OCI-LY1 (cell line): ENCODE measurements around the gene PRKAR1A.
A peak's percentile ranks its signal among the peaks of the same experiment; 100 is the strongest.

Source experiments
- H2AFZ ChIP-seq: fragments of 200-600 bp; sonication (generic), shearing (Covaris generic); 2 replicates; pipeline ENCODE4 v1.6.0; 2014; ENCODE audit warnings: antibody characterized with exemption, mild to moderate bottlenecking, low read length
- H3F3A ChIP-seq: fragments of 200-600 bp; sonication (generic), shearing (Covaris generic); 2 replicates; pipeline ENCODE4 v1.6.0; 2014; ENCODE audit warnings: mild to moderate bottlenecking, antibody characterized with exemption, low read length, moderate library complexity; ENCODE audit not compliant: insufficient read depth
- H3K27ac ChIP-seq: fragments of 200-600 bp; sonication (generic); 2 replicates; pipeline ENCODE4 v1.5.1; 2014; ENCODE audit warnings: low read length, mixed run types, mild to moderate bottlenecking, low read depth; ENCODE audit not compliant: poor library complexity, severe bottlenecking
- H3K27me3 ChIP-seq: fragments of 200-600 bp; sonication (generic); 2 replicates; pipeline ENCODE4 v1.6.0; 2014; ENCODE audit warnings: antibody characterized with exemption, mild to moderate bottlenecking, low read length, moderate library complexity; ENCODE audit not compliant: insufficient read depth
- H3K36me3 ChIP-seq: fragments of 200-600 bp; sonication (generic); 2 replicates; pipeline ENCODE4 v1.6.1; 2014; ENCODE audit warnings: mild to moderate bottlenecking, antibody characterized with exemption, low read length, moderate library complexity, mixed read lengths; ENCODE audit not compliant: insufficient read depth
- H3K4me1 ChIP-seq: fragments of 200-600 bp; sonication (generic); 2 replicates; pipeline ENCODE4 v1.5.1; 2014; ENCODE audit warnings: mild to moderate bottlenecking, low read length, moderate library complexity; ENCODE audit not compliant: insufficient read depth, severe bottlenecking
- H3K4me2 ChIP-seq: fragments of 200-600 bp; sonication (generic), shearing (Covaris generic); 2 replicates; pipeline ENCODE4 v1.6.1; 2014; ENCODE audit warnings: low read length
- H3K4me3 ChIP-seq: fragments of 200-600 bp; sonication (generic); 2 replicates; pipeline ENCODE4 v1.5.1; 2014; ENCODE audit warnings: low read length, low read depth, mild to moderate bottlenecking, mixed read lengths; ENCODE audit not compliant: poor library complexity, severe bottlenecking
- H3K79me2 ChIP-seq: fragments of 200-600 bp; shearing (Covaris generic); 2 replicates; pipeline ENCODE4 v1.6.1; 2016; ENCODE audit warnings: mixed run types, low read length, mixed read lengths; ENCODE audit not compliant: insufficient read depth
- H3K9ac ChIP-seq: fragments of 200-600 bp; sonication (generic), shearing (Covaris generic); 2 replicates; pipeline ENCODE4 v1.6.1; 2014; ENCODE audit warnings: mild to moderate bottlenecking, low read length, mixed read lengths
- H3K9me2 ChIP-seq: fragments of 200-600 bp; sonication (generic), shearing (Covaris generic); 2 replicates; pipeline ENCODE4 v1.6.1; 2014; ENCODE audit warnings: low read depth, mild to moderate bottlenecking, low read length, mixed read lengths
- H3K9me3 ChIP-seq: fragments of 200-600 bp; shearing (Covaris generic); 2 replicates; pipeline ENCODE4 v1.6.1; 2014; ENCODE audit warnings: low read length, mixed read lengths
- H4K20me1 ChIP-seq: fragments of 200-600 bp; sonication (generic), shearing (Covaris generic); 2 replicates; pipeline ENCODE4 v1.6.0; 2016; ENCODE audit warnings: mild to moderate bottlenecking, low read length; ENCODE audit not compliant: insufficient read depth
- CTCF ChIP-seq: fragments of 200-600 bp; sonication (generic), shearing (Covaris generic); IDR thresholded peaks from 2 replicates; pipeline ENCODE4 v1.5.1; 2017; ENCODE audit warnings: mild to moderate bottlenecking, antibody characterized with exemption, low read length, moderate library complexity, mixed read lengths
- EZH2 ChIP-seq: fragments of 200-600 bp; sonication (generic), shearing (Covaris generic); IDR thresholded peaks from 2 replicates; pipeline ENCODE4 v1.8.0; 2017; ENCODE audit warnings: borderline replicate concordance, mixed run types, mild to moderate bottlenecking, antibody characterized with exemption, low read length, moderate library complexity, mixed read lengths

Gene PRKAR1A

GRCh38 chr17:68512960-68513474 is 787 bp downstream of the PRKAR1A start:
- Histone ChIP-seq H3K79me2 (peaks cover 43% of the 10 kb centered on the region), H3K4me2 (peak overlapping the region; percentile 85), H3K9me2 (no peaks in the 10 kb centered on the region), H3K4me1 (peaks cover 43% of the 10 kb centered on the region), H3K36me3 (peaks cover 41% of the 10 kb centered on the region), H3F3A (no peaks in the 10 kb centered on the region), H3K9ac (peak overlapping the region; percentile 83), H2AFZ (no peak overlapping the region), H3K4me3 (peak overlapping the region; percentile 80), H4K20me1 (no peaks in the 10 kb centered on the region), H3K27ac (peak overlapping the region; percentile 55), H3K27me3 (no peaks in the 10 kb centered on the region), H3K9me3 (no peaks in the 10 kb centered on the region)
- no peak for TF ChIP-seq EZH2
- no peak for TF ChIP-seq CTCF

- no peaks in the 10 kb centered on the region for H3K27me3 ChIP-seq
- H3K9me3 ChIP-seq: no peaks in the 10 kb centered on the region
- peak overlapping the region; percentile 85 for H3K4me2 ChIP-seq
- peaks cover 43% of the 10 kb centered on the region for H3K4me1 ChIP-seq
- no peak overlapping the region for H2AFZ ChIP-seq
- peak overlapping the region; percentile 83 for H3K9ac ChIP-seq
- peaks cover 43% of the 10 kb centered on the region for H3K79me2 ChIP-seq
- no peaks in the 10 kb centered on the region for H4K20me1 ChIP-seq
- no peaks in the 10 kb centered on the region for H3K9me2 ChIP-seq
- TF ChIP-seq CTCF (no peak), EZH2 (no peak)
- peak overlapping the region; percentile 16 for H3K27ac ChIP-seq
- no peaks in the 10 kb centered on the region for H3F3A ChIP-seq
- peak overlapping the region; percentile 80 for H3K4me3 ChIP-seq
- H3K36me3 ChIP-seq: peaks cover 51% of the 10 kb centered on the region
Observed at GRCh38 chr17:68513932-68514331, 1.7 kb downstream of the PRKAR1A start.

GRCh38 chr17:68514831-68515635 is 2.8 kb downstream of the PRKAR1A start:
- Histone ChIP-seq H3K4me3 (peak overlapping the region; percentile 80), H3K36me3 (peaks cover 62% of the 10 kb centered on the region), H3K9me3 (no peaks in the 10 kb centered on the region), H2AFZ (no peak overlapping the region), H3K27me3 (no peaks in the 10 kb centered on the region), H3F3A (no peaks in the 10 kb centered on the region), H4K20me1 (no peaks in the 10 kb centered on the region), H3K4me1 (peaks cover 32% of the 10 kb centered on the region), H3K4me2 (peak overlapping the region; percentile 85), H3K27ac (no peak overlapping the region), H3K79me2 (peaks cover 48% of the 10 kb centered on the region), H3K9ac (peak overlapping the region; percentile 83), H3K9me2 (no peaks in the 10 kb centered on the region)
- no peak for TF ChIP-seq CTCF
